Mammary epithelial cell (primary cell): ENCODE results near the gene CD63.

Source experiments
- CTCF ChIP-seq, 2 donors: IDR thresholded peaks in 1 of 2; conservative IDR thresholded peaks in 1 of 2; 2 replicates each; pipeline ENCODE4 v1.5.1; 2011 to 2012; ENCODE audit warnings: inconsistent platforms in 2 of 2, low read length in 2 of 2, mild to moderate bottlenecking in 2 of 2, control low read depth in 1 of 2, low read depth in 1 of 2; ENCODE audit not compliant: insufficient read depth in 1 of 2; ENCODE audit errors: extremely low read depth in 1 of 2
- EZH2 ChIP-seq: IDR thresholded peaks from 2 replicates; pipeline ENCODE4 v1.6.1; 2012; ENCODE audit warnings: low read length, inconsistent platforms, borderline replicate concordance

- TF ChIP-seq CTCF (conservative IDR thresholded peaks at IDR 0.05 in 1 of 2, IDR thresholded peaks at IDR 0.05 in 1 of 2; ENCODE audit: extremely low read depth in 1 of 2, insufficient read depth in 1 of 2, low read depth in 1 of 2, low read length in 2 of 2), result no peak
- TF ChIP-seq EZH2, result no peak
Observed at GRCh38 chr12:55744340-55745030, 15.7 kb upstream of the CD63 start.
